Stomach (tissue), 4 donors: ENCODE data around the gene ZC3H12C.

Experiments
- CTCF ChIP-seq, 7 experiments: fragments of 450-650 bp in 4 of 7; fragments of 200-600 bp in 3 of 7; sonication (generic) in 3 of 7; IDR thresholded peaks; one replicate each; pipeline ENCODE4 v1.5.1; 2016 to 2019; ENCODE audit warnings: antibody characterized with exemption in 7 of 7, control low read depth in 2 of 7, mild to moderate bottlenecking in 1 of 7
- EP300 ChIP-seq: sonication (generic); formaldehyde crosslinking; IDR thresholded peaks from one replicate; pipeline ENCODE4 v1.6.1; 2017; ENCODE audit warnings: antibody characterized with exemption
- POLR2A ChIP-seq, 4 donors: fragments of 450-650 bp; IDR thresholded peaks; one replicate each; pipeline ENCODE4 v1.6.1; 2016; ENCODE audit warnings: antibody characterized with exemption in 4 of 4, control low read depth in 2 of 4, mild to moderate bottlenecking in 1 of 4, moderate library complexity in 1 of 4
- POLR2AphosphoS5 ChIP-seq, 3 donors: sonication (generic); formaldehyde crosslinking; IDR thresholded peaks; one replicate each; pipeline ENCODE4 v1.6.1; 2016; ENCODE audit warnings: antibody characterized with exemption in 3 of 3

GRCh38 chr11:110153474-110153873, 60.3 kb downstream of the ZC3H12C start:
- no peak for TF ChIP-seq EP300
- no peak for TF ChIP-seq CTCF (IDR thresholded peaks at IDR 0.05)
- TF ChIP-seq POLR2A (IDR thresholded peaks at IDR 0.05) = no peak
- no peak for TF ChIP-seq POLR2AphosphoS5 (IDR thresholded peaks at IDR 0.05)
